Measurements from ENCODE around the gene SDCCAG8.
"Not testable (repeated sequence)": the region's sequence is repeated elsewhere in the genome, so short reads cannot be mapped to it uniquely, and the experiment has no call there.

SDCCAG8 gene

DNA sequence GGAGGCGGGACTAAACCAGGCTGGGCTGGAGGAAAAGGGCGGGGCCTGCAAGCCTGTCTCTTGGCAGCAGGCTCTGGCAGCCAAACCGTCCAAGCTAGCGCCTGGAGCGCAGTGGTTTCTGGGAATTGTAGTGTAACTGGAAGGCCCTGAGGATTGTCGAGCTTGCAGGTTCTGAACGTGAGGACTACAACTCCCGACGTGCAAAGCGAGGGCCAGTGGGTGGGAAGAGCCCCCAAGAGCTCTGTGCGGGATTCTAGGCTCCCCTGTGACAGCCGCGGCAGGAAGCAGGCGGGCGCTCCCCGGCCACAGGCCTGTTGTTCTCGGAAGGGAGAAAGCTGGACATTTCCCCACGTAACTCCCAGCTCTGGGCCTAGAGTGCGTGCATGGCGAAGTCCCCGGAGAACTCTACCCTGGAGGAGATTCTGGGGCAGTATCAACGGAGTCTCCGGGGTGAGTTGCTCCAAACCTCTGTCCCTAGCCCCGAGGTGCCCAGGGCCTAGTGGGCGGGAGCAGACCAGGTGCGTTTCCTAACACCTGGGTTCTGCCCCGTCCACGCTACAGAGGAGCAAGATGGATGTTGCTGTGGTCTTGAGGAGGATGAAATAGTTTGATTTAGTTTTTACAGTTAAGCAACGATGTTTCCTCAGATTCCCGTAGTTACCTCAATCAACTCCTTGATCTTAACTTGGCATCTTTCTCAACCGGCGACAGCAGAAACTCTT is at the start of gene SDCCAG8:
SDCCAG8 (plus strand) TSS at position 251 of the 722 bp plus-strand sequence; CDS start at position 384, 133 bp downstream.
- peak; percentile 100 for DNase-seq (ENCODE audit: low read depth)

DNA sequence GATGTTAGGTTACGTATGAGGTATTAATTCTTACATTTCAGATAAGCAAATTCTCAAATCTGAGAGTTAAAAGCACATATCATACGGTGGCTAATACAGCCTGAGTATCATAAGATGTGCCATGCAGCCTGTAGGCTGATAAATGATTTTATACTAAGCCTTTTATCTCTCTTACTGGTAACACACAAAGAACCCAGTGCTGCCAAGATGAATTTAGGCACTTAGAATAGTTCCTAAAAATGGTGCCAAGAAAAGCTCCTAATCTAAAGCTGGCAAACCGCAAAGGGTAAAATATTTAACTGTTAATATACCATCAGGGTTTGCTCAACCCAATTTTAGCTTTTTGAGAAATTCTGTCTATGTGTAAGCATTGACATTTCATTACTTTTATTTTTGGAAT is 43.9 kb upstream of the SDCCAG8 start:
- not testable (repeated sequence) for DNase-seq (ENCODE audit: low read depth); H3K4me3 ChIP-seq (ENCODE audit: low read depth, low read length)

More for the DNA sequence above, at the start of gene SDCCAG8:
- peak; percentile 62 for TF ChIP-seq MAX (IDR thresholded peaks at IDR 0.05; ENCODE audit: low read depth, low read length)
- TF ChIP-seq, protein P1, sequence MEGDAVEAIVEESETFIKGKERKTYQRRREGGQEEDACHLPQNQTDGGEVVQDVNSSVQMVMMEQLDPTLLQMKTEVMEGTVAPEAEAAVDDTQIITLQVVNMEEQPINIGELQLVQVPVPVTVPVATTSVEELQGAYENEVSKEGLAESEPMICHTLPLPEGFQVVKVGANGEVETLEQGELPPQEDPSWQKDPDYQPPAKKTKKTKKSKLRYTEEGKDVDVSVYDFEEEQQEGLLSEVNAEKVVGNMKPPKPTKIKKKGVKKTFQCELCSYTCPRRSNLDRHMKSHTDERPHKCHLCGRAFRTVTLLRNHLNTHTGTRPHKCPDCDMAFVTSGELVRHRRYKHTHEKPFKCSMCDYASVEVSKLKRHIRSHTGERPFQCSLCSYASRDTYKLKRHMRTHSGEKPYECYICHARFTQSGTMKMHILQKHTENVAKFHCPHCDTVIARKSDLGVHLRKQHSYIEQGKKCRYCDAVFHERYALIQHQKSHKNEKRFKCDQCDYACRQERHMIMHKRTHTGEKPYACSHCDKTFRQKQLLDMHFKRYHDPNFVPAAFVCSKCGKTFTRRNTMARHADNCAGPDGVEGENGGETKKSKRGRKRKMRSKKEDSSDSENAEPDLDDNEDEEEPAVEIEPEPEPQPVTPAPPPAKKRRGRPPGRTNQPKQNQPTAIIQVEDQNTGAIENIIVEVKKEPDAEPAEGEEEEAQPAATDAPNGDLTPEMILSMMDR (IDR thresholded peaks at IDR 0.05; ENCODE audit: low read depth, low read length) = no peak
- peak; percentile 62; the same call in 1 of the 2 replicates for TF ChIP-seq MYC (IDR thresholded peaks at IDR 0.05; ENCODE audit: low read depth, low read length)
- peak; percentile 75 for TF ChIP-seq POLR2A (IDR thresholded peaks at IDR 0.05; ENCODE audit: extremely low read depth, insufficient read length)
- peak within 1 kb of the TSS; percentile 78 for H3K4me3 ChIP-seq (ENCODE audit: low read depth, low read length)

- H3K4me3 ChIP-seq (ENCODE audit: low read depth, low read length) = no peak overlapping the region
- no peak for TF ChIP-seq MAX (IDR thresholded peaks at IDR 0.05; ENCODE audit: low read depth, low read length)
- TF ChIP-seq POLR2A (IDR thresholded peaks at IDR 0.05; ENCODE audit: extremely low read depth, insufficient read length) = no peak
- no peak for TF ChIP-seq MYC (IDR thresholded peaks at IDR 0.05; ENCODE audit: low read depth, low read length)
- TF ChIP-seq, protein P1 (IDR thresholded peaks at IDR 0.05; ENCODE audit: low read depth, low read length) = no peak
- DNase-seq (ENCODE audit: low read depth) = no peak
Measured at GRCh38 chr1:243213045-243213787, 42.6 kb upstream of the SDCCAG8 start.

GRCh38 chr1:243215276-243215875 is 40.5 kb upstream of the SDCCAG8 start:
- H3K4me3 ChIP-seq (ENCODE audit: low read depth, low read length); DNase-seq (ENCODE audit: low read depth): not testable (repeated sequence)

- DNase-seq (ENCODE audit: low read depth) = no peak
- TF ChIP-seq POLR2A (IDR thresholded peaks at IDR 0.05; ENCODE audit: extremely low read depth, insufficient read length) (no peak), MYC (IDR thresholded peaks at IDR 0.05; ENCODE audit: low read depth, low read length) (no peak), MAX (IDR thresholded peaks at IDR 0.05; ENCODE audit: low read depth, low read length) (no peak)
- TF ChIP-seq, protein P1 (IDR thresholded peaks at IDR 0.05; ENCODE audit: low read depth, low read length) = no peak
- H3K4me3 ChIP-seq (ENCODE audit: low read depth, low read length) = no peak overlapping the region
Measured at GRCh38 chr1:243216741-243217140, 39.1 kb upstream of the SDCCAG8 start.

GRCh38 chr1:243217349-243217748 is 38.5 kb upstream of the SDCCAG8 start:
- no peak overlapping the region for H3K4me3 ChIP-seq (ENCODE audit: low read depth, low read length)
- no peak for DNase-seq (ENCODE audit: low read depth)
- no peak for TF ChIP-seq MAX (IDR thresholded peaks at IDR 0.05; ENCODE audit: low read depth, low read length)
- TF ChIP-seq POLR2A (IDR thresholded peaks at IDR 0.05; ENCODE audit: extremely low read depth, insufficient read length) = no peak
- TF ChIP-seq, protein P1 (IDR thresholded peaks at IDR 0.05; ENCODE audit: low read depth, low read length) = no peak
- TF ChIP-seq MYC (IDR thresholded peaks at IDR 0.05; ENCODE audit: low read depth, low read length) = no peak
